Epithelial cell of esophagus (primary cell): ENCODE measurements around the gene PRMT9.

Experiments
- DNase-seq: peaks from one replicate; pipeline ENCODE4 v3.0.0; 2010; ENCODE audit warnings: low read depth
- H3K4me3 ChIP-seq: 2 replicates; pipeline ENCODE4 v1.5.1; 2011; ENCODE audit warnings: mild to moderate bottlenecking, low read length, control low read depth
- TF ChIP-seq, protein P1 (sequence below): IDR thresholded peaks from 2 replicates; pipeline ENCODE4 v1.5.1; 2011; ENCODE audit warnings: low read depth, mild to moderate bottlenecking, low read length, control low read depth, inconsistent platforms; ENCODE audit not compliant: insufficient read depth; ENCODE audit errors: missing control alignments

Gene PRMT9

DNA sequence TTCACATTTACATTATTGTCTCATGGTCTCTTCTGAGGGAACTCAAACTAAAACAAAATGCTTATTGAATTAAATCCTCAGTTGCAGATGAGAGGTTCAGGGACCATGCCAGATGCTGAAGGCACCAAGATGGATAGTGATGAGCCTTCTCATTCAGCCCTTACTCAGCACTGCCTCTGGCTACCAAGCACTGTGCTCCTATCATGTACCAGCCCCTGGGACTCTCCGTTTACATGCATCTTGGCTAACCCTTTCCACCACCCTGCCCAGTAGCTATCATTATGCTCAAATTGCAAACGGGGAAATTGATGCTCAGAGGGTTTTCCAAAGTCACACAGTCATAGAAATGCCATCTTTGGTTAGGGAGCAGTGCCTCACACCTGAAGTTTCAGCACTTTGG lies 89.4 kb downstream of the PRMT9 start:
- DNase-seq = no peak
- no peak overlapping the region for H3K4me3 ChIP-seq
- TF ChIP-seq, protein P1, sequence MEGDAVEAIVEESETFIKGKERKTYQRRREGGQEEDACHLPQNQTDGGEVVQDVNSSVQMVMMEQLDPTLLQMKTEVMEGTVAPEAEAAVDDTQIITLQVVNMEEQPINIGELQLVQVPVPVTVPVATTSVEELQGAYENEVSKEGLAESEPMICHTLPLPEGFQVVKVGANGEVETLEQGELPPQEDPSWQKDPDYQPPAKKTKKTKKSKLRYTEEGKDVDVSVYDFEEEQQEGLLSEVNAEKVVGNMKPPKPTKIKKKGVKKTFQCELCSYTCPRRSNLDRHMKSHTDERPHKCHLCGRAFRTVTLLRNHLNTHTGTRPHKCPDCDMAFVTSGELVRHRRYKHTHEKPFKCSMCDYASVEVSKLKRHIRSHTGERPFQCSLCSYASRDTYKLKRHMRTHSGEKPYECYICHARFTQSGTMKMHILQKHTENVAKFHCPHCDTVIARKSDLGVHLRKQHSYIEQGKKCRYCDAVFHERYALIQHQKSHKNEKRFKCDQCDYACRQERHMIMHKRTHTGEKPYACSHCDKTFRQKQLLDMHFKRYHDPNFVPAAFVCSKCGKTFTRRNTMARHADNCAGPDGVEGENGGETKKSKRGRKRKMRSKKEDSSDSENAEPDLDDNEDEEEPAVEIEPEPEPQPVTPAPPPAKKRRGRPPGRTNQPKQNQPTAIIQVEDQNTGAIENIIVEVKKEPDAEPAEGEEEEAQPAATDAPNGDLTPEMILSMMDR = no peak

DNA sequence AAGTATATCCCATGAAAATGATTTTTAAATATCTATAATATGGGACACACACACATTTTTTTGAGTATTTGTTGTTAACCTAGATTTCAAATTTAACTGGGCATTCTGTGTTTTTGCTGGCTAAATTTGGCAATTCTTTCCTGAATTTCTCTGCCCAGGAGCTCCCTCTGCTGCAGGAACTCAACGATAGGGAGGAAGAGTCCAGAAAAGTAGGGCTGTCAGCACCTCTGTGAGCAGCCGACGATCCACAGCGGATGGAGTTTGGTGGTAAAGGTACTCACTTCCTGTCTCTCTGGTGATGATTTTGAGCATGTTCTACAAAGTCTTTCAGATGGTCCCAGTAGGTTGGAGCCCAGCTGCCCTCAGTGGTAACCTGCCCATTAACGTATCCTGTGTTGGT lies 89.9 kb downstream of the PRMT9 start:
- no peak for DNase-seq
- TF ChIP-seq, protein P1 = peak; percentile 19

DNA sequence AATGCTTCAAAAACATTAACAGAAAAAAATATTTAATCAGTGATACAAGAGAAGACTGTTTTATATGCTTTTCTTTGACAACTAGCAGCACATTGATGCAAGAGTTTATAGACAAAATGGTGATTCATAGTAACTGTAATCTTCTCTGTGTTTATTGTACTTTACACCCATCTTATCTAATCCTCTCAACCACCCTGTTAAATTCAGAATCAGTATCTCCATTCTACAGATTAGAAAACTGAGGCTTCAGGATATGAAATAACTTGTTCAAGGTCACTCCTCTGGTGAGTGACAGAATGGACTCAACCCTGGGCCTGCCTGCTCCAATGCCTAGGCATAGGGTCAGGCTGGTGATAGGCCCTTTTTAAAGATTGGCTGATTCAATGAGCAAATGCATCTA lies 92.9 kb downstream of the PRMT9 start:
- H3K4me3 ChIP-seq = no peak overlapping the region
- TF ChIP-seq, protein P1 = no peak
- DNase-seq = peak; percentile 21

More for the DNA sequence above, 89.9 kb downstream of the PRMT9 start:
- H3K4me3 ChIP-seq = no peak overlapping the region

DNA sequence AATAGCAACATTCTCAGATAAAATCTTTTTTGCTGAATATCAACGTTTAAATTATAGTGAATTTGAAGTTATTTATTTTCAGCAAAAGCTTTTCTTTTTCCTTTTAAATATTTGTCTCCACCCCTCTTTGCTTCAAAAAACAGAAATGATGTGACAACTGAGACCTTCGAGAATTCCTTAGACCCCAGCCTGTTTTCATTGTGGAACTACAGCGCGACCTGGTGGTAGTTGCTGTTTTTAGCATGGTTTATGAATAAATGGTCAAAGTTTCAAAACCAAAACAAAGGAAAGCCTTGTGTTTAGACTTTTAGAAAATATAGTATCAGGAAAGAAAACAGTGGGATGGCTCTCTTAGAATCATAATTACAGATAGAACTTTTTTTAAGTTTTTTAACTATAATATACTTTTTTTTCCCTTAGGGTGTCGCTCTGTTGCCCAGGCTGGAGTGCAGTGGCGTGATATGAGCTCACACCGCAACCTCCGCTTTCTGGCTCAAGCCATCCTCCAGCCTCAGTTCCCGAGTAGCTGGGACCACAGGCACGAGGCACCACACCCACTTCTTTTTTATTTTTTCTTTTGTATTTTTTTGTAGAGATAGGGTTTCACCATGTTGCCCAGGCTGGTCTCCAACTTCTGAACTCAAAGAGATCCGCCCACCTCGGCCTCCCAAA lies 93.6 kb downstream of the PRMT9 start:
- H3K4me3 ChIP-seq = no peak overlapping the region
- DNase-seq = peak; percentile 58
- TF ChIP-seq, protein P1 = peak; percentile 86

DNA sequence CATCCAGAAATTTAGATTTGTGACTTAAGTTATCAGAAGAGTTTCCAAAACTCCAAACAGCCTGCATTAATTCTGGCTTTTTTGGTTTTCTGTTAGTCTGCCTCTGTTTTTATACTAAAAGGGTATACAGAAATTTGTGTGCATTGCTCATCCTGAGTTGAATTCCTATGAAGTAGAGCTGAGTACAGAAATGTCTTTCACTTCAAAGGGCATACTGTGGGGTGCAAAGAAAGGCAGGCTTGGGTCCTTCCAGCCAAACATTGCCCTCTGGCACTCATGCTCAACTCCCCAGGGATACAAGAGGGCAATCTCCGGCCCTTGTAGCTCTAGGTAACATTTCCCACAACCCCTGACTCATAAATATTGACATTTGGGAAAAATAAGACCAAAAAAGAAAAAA lies 94.4 kb downstream of the PRMT9 start:
- TF ChIP-seq, protein P1 = no peak
- H3K4me3 ChIP-seq = no peak overlapping the region
- DNase-seq = no peak
